HG03060 (cell line): Measurements from ENCODE around the gene CKAP2L.

Experiments used
- ATAC-seq: cut with Tn5 transposase; IDR thresholded peaks from one replicate; pipeline ENCODE4 v1.9.1; 2021; ENCODE audit warnings: low read depth, moderate number of reproducible peaks; ENCODE audit not compliant: unreplicated experiment

Gene CKAP2L

DNA sequence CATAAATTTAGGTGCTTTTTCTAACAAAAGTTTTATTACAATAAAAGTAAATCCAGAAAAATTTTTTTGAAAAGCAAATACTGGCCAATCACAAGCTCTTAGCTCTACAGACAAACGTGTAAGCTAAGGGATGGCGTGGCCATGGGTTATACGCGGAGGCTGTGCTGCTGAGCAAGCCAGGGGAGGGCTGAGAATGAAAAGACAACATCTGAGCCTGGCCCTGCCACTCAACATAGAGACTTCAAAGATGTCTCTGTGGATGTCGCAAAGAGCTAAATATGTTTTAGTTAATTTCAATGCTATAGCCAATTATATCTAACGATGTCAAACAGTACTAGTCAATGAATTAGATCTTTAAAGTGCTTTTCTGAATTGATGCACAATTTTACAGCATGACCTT, 76.9 kb downstream of the CKAP2L start:
- no peak for ATAC-seq
